ENCODE measurements around the gene CD1B.

The CD1B gene

GRCh38 chr1:158356616-158357015 is 25.3 kb upstream of the CD1B start:
- no peak for TF ChIP-seq USF1 (IDR thresholded peaks at IDR 0.05)
- no peak for TF ChIP-seq RAD21 (IDR thresholded peaks at IDR 0.05; ENCODE audit: low read depth)

GRCh38 chr1:158355773-158356285 is 24.5 kb upstream of the CD1B start:
- TF ChIP-seq CREB1 (IDR thresholded peaks at IDR 0.05; ENCODE audit: low read depth) (no peak), EP300 (IDR thresholded peaks at IDR 0.05; ENCODE audit: borderline replicate concordance) (no peak), FOXM1 (IDR thresholded peaks at IDR 0.05; ENCODE audit: borderline replicate concordance, low read depth) (no peak), REST (IDR thresholded peaks at IDR 0.05; ENCODE audit: low read depth) (no peak), YY1 (IDR thresholded peaks at IDR 0.05; ENCODE audit: low read depth) (no peak), NFIC (IDR thresholded peaks at IDR 0.05) (no peak), USF1 (IDR thresholded peaks at IDR 0.05) (no peak), CEBPB (IDR thresholded peaks at IDR 0.05) (no peak), EGR1 (IDR thresholded peaks at IDR 0.05) (no peak), ZBTB7A (IDR thresholded peaks at IDR 0.05; ENCODE audit: low read depth) (no peak), TCF12 (IDR thresholded peaks at IDR 0.05; ENCODE audit: low read depth) (no peak), TEAD4 (IDR thresholded peaks at IDR 0.05) (no peak), MAX (IDR thresholded peaks at IDR 0.05) (no peak), RAD21 (IDR thresholded peaks at IDR 0.05; ENCODE audit: low read depth) (no peak), TAF1 (IDR thresholded peaks at IDR 0.05; ENCODE audit: low read depth) (no peak)

GRCh38 chr1:158354255-158354654 is 22.9 kb upstream of the CD1B start:
- TF ChIP-seq MAX (IDR thresholded peaks at IDR 0.05) (no peak), YY1 (IDR thresholded peaks at IDR 0.05; ENCODE audit: low read depth) (no peak), REST (IDR thresholded peaks at IDR 0.05; ENCODE audit: low read depth) (no peak), ZBTB7A (IDR thresholded peaks at IDR 0.05; ENCODE audit: low read depth) (no peak)

- TF ChIP-seq EGR1 (IDR thresholded peaks at IDR 0.05) (no peak), NFIC (IDR thresholded peaks at IDR 0.05) (no peak), YY1 (IDR thresholded peaks at IDR 0.05; ENCODE audit: low read depth) (no peak), CEBPB (IDR thresholded peaks at IDR 0.05) (no peak), FOXM1 (IDR thresholded peaks at IDR 0.05; ENCODE audit: borderline replicate concordance, low read depth) (no peak), TEAD4 (IDR thresholded peaks at IDR 0.05) (no peak), REST (IDR thresholded peaks at IDR 0.05; ENCODE audit: low read depth) (no peak), MAX (IDR thresholded peaks at IDR 0.05) (no peak), USF1 (IDR thresholded peaks at IDR 0.05) (no peak), TCF12 (IDR thresholded peaks at IDR 0.05; ENCODE audit: low read depth) (no peak), EP300 (IDR thresholded peaks at IDR 0.05; ENCODE audit: borderline replicate concordance) (no peak), RAD21 (IDR thresholded peaks at IDR 0.05; ENCODE audit: low read depth) (no peak), TAF1 (IDR thresholded peaks at IDR 0.05; ENCODE audit: low read depth) (no peak), CREB1 (IDR thresholded peaks at IDR 0.05; ENCODE audit: low read depth) (no peak), ZBTB7A (IDR thresholded peaks at IDR 0.05; ENCODE audit: low read depth) (no peak)
These were observed 22.2 kb upstream of the CD1B start, which contains the start of gene CD1E for GRCh38 chr1:158353303-158354075. Gene CD1E, plus strand, starts transcription at chr1:158353894. Its CDS starts 95 bp downstream, at chr1:158353989.
